Loucy (cell line): ENCODE measurements around the gene DNM1.

Experiments used
- EZH2phosphoT487 ChIP-seq: fragments of 200-600 bp; IDR thresholded peaks from 2 replicates; pipeline ENCODE4 v1.6.1; 2018; ENCODE audit warnings: antibody characterized with exemption, mild to moderate bottlenecking, moderate library complexity, borderline replicate concordance
- TF ChIP-seq, protein P1 (sequence below): fragments of 200-600 bp; sonication (generic); conservative IDR thresholded peaks from 2 replicates; pipeline ENCODE4 v1.5.1; 2014; ENCODE audit warnings: mild to moderate bottlenecking, antibody characterized with exemption, low read length

DNA sequence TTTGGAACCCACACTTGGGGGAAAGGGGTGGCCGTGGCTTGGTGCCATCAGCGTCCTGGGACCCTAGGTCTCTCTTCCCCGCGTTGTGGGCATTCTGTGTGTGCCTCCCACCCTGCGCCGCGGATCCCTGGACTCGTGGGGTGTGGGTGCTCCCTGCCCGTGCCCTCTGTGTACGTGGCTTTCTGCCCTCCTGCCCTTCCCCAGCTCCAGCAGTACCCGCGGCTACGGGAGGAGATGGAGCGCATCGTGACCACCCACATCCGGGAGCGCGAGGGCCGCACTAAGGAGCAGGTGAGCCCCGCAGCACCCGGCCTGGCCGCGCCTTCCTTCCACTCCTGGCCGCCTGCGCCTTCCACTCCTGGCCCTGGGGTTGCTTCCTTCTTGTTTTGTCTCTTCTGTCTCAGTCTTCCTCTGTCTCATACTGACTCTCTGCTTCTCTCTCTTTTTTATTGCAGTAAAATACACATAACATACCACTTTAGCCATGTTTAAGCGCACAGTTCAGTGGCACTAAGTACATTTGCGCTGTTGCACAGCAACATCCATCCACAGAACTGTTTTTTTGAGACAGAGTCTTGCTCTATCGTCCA is 30.7 kb downstream of the DNM1 start:
- TF ChIP-seq, protein P1, sequence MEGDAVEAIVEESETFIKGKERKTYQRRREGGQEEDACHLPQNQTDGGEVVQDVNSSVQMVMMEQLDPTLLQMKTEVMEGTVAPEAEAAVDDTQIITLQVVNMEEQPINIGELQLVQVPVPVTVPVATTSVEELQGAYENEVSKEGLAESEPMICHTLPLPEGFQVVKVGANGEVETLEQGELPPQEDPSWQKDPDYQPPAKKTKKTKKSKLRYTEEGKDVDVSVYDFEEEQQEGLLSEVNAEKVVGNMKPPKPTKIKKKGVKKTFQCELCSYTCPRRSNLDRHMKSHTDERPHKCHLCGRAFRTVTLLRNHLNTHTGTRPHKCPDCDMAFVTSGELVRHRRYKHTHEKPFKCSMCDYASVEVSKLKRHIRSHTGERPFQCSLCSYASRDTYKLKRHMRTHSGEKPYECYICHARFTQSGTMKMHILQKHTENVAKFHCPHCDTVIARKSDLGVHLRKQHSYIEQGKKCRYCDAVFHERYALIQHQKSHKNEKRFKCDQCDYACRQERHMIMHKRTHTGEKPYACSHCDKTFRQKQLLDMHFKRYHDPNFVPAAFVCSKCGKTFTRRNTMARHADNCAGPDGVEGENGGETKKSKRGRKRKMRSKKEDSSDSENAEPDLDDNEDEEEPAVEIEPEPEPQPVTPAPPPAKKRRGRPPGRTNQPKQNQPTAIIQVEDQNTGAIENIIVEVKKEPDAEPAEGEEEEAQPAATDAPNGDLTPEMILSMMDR, result no peak
- no peak for TF ChIP-seq EZH2phosphoT487
